K562 (cell line): ENCODE results near the gene GRHL3. TPM values are rescaled to one million over a fixed set of nuclear protein-coding genes. Genes with fewer than 3 reads are reported as not detected.
A peak's percentile ranks its signal among the peaks of the same experiment; 100 is the strongest.

Experiments used
- ATF1 ChIP-seq, 2 experiments: fragments of 450-650 bp in 1 of 2; IDR thresholded peaks; 2 replicates each; pipeline ENCODE4 v1.6.1; 2016; ENCODE audit warnings: missing compliant biosample characterization in 1 of 2, missing genetic modification characterization in 1 of 2
- ATF3 ChIP-seq, 2 experiments: fragments of 450-650 bp in 1 of 2; sonication (generic) in 1 of 2; formaldehyde crosslinking in 1 of 2; IDR thresholded peaks in 1 of 2; conservative IDR thresholded peaks in 1 of 2; 2 replicates each; pipeline versions ENCODE4 v1.6.1 to v1.8.1; 2016 to 2023; ENCODE audit warnings: mild to moderate bottlenecking in 2 of 2, moderate library complexity in 2 of 2, inconsistent platforms in 1 of 2, missing genetic modification reagents in 1 of 2
- CBFA2T3 ChIP-seq: fragments of 450-650 bp; IDR thresholded peaks from 2 replicates; pipeline ENCODE4 v1.6.1; 2017
- DACH1 ChIP-seq: fragments of 450-650 bp; IDR thresholded peaks from 2 replicates; pipeline ENCODE4 v1.6.1; 2018; ENCODE audit not compliant: partially characterized antibody
- GTF2E2 ChIP-seq: fragments of 200-800 bp; sonication (Bioruptor generic); IDR thresholded peaks from 2 replicates; pipeline ENCODE4 v1.6.1; 2016; ENCODE audit warnings: missing genetic modification characterization, missing compliant biosample characterization
- HBP1 ChIP-seq: fragments of 450-650 bp; formaldehyde crosslinking; IDR thresholded peaks from 2 replicates; pipeline ENCODE4 v1.4.0; 2022; ENCODE audit warnings: missing genetic modification characterization
- HNRNPUL1 ChIP-seq: fragments of 200-400 bp; formaldehyde crosslinking; IDR thresholded peaks from 2 replicates; pipeline ENCODE4 v1.6.1; 2017; ENCODE audit warnings: low read length
- KDM5B ChIP-seq: fragments of 200-600 bp; sonication (generic); IDR thresholded peaks from 2 replicates; pipeline ENCODE4 v1.6.1; 2012; ENCODE audit warnings: low read depth, mild to moderate bottlenecking, moderate library complexity, low read length, control low read depth, inconsistent platforms; ENCODE audit not compliant: insufficient replicate concordance
- MYC ChIP-seq, 2 experiments: fragments of 250-450 bp in 1 of 2; sonication (Bioruptor Pico) in 1 of 2; IDR thresholded peaks; 2 replicates each; pipeline versions ENCODE4 v1.5.1 to v1.6.1; 2012 to 2021; ENCODE audit warnings: low read depth in 2 of 2, borderline replicate concordance in 1 of 2, improper control_type of control experiment in 1 of 2, low read length in 1 of 2, mild to moderate bottlenecking in 1 of 2, moderate library complexity in 1 of 2
- MYNN ChIP-seq, 2 experiments: sonication (generic); formaldehyde crosslinking in 1 of 2; IDR thresholded peaks; 2 replicates each; pipeline versions ENCODE4 v1.5.0 to v1.6.1; 2016 to 2020; ENCODE audit warnings: antibody characterized with exemption in 1 of 2, missing genetic modification reagents in 1 of 2
- NEUROD1 ChIP-seq: fragments of 150-350 bp; IDR thresholded peaks from 2 replicates; pipeline ENCODE4 v1.6.1; 2014; ENCODE audit warnings: borderline replicate concordance, low read length, low read depth; ENCODE audit not compliant: partially characterized antibody
- RHOXF2B ChIP-seq: fragments of 250-450 bp; sonication (Bioruptor Pico); conservative IDR thresholded peaks from 2 replicates; pipeline ENCODE4 v1.5.1; 2021
- RNF2 ChIP-seq: sonication (generic); IDR thresholded peaks from 2 replicates; pipeline ENCODE4 v1.6.1; 2016
- TEAD1 ChIP-seq, 2 experiments: fragments of 450-650 bp in 1 of 2; sonication (generic) in 1 of 2; formaldehyde crosslinking; IDR thresholded peaks; 2 replicates each; pipeline versions ENCODE4 v1.4.0 to v1.8.0; 2020 to 2022; ENCODE audit warnings: mild to moderate bottlenecking in 2 of 2, missing genetic modification reagents in 1 of 2
- ZNF76 ChIP-seq: fragments of 250-450 bp; sonication (Bioruptor Pico); IDR thresholded peaks from 2 replicates; pipeline ENCODE4 v1.4.0; 2020; ENCODE audit warnings: mild to moderate bottlenecking, moderate library complexity, borderline replicate concordance
- polyA plus RNA-seq, 8 experiments: library from polyadenylated mRNA; depleted of rRNA in 4 of 8; stranded (reverse) in 5 of 8; unstranded in 3 of 8; fragments of >200 nt; fragmentation: Nextera tagmentation in 2 of 8; fragmentation: Illumina TruSeq in 1 of 8; extraction: Ambion mirVana in 2 of 8; extraction: Trizol in 1 of 8; gene quantifications; 2 replicates each; pipeline versions ENCODE4 v1.2.1 to v1.2.3, GENCODE V29; 2011 to 2014; ENCODE audit warnings: inconsistent platforms in 1 of 8, missing spikeins in 1 of 8
- total RNA-seq, 7 experiments: library from RNA; depleted of rRNA in 6 of 7; stranded (reverse); fragments of >200 nt in 6 of 7; fragmentation: Illumina TruSeq in 2 of 7; extraction: Trizol in 2 of 7; gene quantifications; 2 replicates each; pipeline versions ENCODE4 v1.2.1 to v1.2.3, GENCODE V29; 2011 to 2021; ENCODE audit warnings: low replicate concordance in 1 of 7
- TF ChIP-seq, protein P1 (sequence below), 2 experiments: fragments of 200-800 bp in 1 of 2; sonication (Bioruptor generic) in 1 of 2; sonication (generic) in 1 of 2; formaldehyde crosslinking in 1 of 2; IDR thresholded peaks in 1 of 2; conservative IDR thresholded peaks in 1 of 2; 2 replicates each; pipeline versions ENCODE4 v1.5.0 to v1.6.1; 2016 to 2020; ENCODE audit warnings: missing compliant biosample characterization in 1 of 2, missing genetic modification characterization in 1 of 2, missing genetic modification reagents in 1 of 2
- TF ChIP-seq, protein P2 (sequence below): IDR thresholded peaks from 2 replicates; pipeline ENCODE4 v1.6.1; 2014; ENCODE audit warnings: antibody characterized with exemption
- TF ChIP-seq, protein P3 (sequence below): fragments of 450-650 bp; IDR thresholded peaks from 2 replicates; pipeline ENCODE4 v1.6.1; 2016; ENCODE audit warnings: missing biosample characterization, missing genetic modification characterization

The GRHL3 gene
- total and polyA plus RNA-seq, 9 of the 15 experiments (the other 6 are each of a cell fraction or from before 2014, with no cell fraction given), result 0.01 to 0.04 TPM; not detected in 7

- TF ChIP-seq ATF1 (CRISPR knock-in tag; IDR thresholded peaks at IDR 0.05) (no peak), ATF1 (tag; IDR thresholded peaks at IDR 0.05) (peak; percentile 49), GTF2E2 (tag) (no peak), MYNN (IDR thresholded peaks at IDR 0.05) (peak; percentile 96), MYNN (CRISPR knock-in tag; IDR thresholded peaks at IDR 0.05) (no peak), HBP1 (CRISPR knock-in tag) (no peak), TEAD1 (CRISPR knock-in tag; IDR thresholded peaks at IDR 0.05) (peak; percentile 59 to 81; a peak in 2 of 4 replicates), KDM5B (peak; percentile 63), DACH1 (no peak), NEUROD1 (peak; percentile 51), ZNF76 (CRISPR knock-in tag) (peak; percentile 58; the same call in 1 of the 2 replicates), RHOXF2B (CRISPR knock-in tag) (no peak), HNRNPUL1 (no peak), RNF2 (peak; percentile 94), ATF3 (IDR thresholded peaks at IDR 0.05) (no peak), ATF3 (CRISPR knock-in tag; conservative IDR thresholded peaks at IDR 0.05) (peak; percentile 40; the same call in 1 of the 2 replicates), MYC (IDR thresholded peaks at IDR 0.05; ENCODE audit: low read depth, low read length) (peak; percentile 70), MYC (CRISPR knock-in tag; IDR thresholded peaks at IDR 0.05; ENCODE audit: borderline replicate concordance, low read depth) (no peak), CBFA2T3 (peak; percentile 65)
- TF ChIP-seq, protein P1, sequence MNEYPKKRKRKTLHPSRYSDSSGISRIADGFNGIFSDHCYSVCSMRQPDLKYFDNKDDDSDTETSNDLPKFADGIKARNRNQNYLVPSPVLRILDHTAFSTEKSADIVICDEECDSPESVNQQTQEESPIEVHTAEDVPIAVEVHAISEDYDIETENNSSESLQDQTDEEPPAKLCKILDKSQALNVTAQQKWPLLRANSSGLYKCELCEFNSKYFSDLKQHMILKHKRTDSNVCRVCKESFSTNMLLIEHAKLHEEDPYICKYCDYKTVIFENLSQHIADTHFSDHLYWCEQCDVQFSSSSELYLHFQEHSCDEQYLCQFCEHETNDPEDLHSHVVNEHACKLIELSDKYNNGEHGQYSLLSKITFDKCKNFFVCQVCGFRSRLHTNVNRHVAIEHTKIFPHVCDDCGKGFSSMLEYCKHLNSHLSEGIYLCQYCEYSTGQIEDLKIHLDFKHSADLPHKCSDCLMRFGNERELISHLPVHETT (CRISPR knock-in tag; conservative IDR thresholded peaks at IDR 0.05 in 1 of 2, IDR thresholded peaks at IDR 0.05 in 1 of 2), result peak in 1 of 2 experiments; percentile 52; a peak in 1 of 4 replicates
- TF ChIP-seq, protein P2, sequence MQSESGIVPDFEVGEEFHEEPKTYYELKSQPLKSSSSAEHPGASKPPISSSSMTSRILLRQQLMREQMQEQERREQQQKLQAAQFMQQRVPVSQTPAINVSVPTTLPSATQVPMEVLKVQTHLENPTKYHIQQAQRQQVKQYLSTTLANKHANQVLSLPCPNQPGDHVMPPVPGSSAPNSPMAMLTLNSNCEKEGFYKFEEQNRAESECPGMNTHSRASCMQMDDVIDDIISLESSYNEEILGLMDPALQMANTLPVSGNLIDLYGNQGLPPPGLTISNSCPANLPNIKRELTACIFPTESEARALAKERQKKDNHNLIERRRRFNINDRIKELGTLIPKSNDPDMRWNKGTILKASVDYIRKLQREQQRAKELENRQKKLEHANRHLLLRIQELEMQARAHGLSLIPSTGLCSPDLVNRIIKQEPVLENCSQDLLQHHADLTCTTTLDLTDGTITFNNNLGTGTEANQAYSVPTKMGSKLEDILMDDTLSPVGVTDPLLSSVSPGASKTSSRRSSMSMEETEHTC, result peak; percentile 78; the same call in 1 of the 2 replicates
- TF ChIP-seq, protein P3, sequence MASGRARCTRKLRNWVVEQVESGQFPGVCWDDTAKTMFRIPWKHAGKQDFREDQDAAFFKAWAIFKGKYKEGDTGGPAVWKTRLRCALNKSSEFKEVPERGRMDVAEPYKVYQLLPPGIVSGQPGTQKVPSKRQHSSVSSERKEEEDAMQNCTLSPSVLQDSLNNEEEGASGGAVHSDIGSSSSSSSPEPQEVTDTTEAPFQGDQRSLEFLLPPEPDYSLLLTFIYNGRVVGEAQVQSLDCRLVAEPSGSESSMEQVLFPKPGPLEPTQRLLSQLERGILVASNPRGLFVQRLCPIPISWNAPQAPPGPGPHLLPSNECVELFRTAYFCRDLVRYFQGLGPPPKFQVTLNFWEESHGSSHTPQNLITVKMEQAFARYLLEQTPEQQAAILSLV (tag), result no peak
These were observed 2.7 kb downstream of the GRHL3 start (continued) for GRCh38 chr1:24321697-24322469.
